WI38 (cell line): Measurements from ENCODE around the gene ERN2.

Experiments used
- H3K4me3 ChIP-seq: 2 replicates; pipeline ENCODE4 v1.5.1; 2011; ENCODE audit warnings: low read depth, mild to moderate bottlenecking, control low read depth, low read length
- TF ChIP-seq, protein P1 (sequence below): IDR thresholded peaks from 2 replicates; pipeline ENCODE4 v1.5.1; 2012; ENCODE audit warnings: low read depth, mild to moderate bottlenecking, control low read depth, low read length

The ERN2 gene

DNA sequence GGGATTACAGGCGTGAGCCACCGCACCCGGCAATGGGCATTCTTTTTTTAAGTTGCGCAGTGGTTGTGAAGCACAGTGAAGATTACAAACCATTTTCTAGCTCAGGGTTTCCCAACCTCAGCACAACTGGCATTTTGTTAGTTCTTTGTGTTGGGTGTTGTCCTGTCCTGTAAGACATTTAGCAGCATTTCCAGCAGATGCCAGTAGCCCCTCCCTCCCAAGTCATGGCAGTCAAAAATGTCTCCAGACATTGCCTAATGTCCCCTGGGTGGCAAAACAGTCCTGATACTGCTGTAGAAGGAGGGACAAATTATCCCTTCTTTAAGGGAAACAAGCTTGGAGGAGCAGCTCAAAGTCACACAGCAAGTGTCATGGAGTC, 18.8 kb downstream of the ERN2 start:
- TF ChIP-seq, protein P1, sequence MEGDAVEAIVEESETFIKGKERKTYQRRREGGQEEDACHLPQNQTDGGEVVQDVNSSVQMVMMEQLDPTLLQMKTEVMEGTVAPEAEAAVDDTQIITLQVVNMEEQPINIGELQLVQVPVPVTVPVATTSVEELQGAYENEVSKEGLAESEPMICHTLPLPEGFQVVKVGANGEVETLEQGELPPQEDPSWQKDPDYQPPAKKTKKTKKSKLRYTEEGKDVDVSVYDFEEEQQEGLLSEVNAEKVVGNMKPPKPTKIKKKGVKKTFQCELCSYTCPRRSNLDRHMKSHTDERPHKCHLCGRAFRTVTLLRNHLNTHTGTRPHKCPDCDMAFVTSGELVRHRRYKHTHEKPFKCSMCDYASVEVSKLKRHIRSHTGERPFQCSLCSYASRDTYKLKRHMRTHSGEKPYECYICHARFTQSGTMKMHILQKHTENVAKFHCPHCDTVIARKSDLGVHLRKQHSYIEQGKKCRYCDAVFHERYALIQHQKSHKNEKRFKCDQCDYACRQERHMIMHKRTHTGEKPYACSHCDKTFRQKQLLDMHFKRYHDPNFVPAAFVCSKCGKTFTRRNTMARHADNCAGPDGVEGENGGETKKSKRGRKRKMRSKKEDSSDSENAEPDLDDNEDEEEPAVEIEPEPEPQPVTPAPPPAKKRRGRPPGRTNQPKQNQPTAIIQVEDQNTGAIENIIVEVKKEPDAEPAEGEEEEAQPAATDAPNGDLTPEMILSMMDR = no peak
- H3K4me3 ChIP-seq = no peak overlapping the region

DNA sequence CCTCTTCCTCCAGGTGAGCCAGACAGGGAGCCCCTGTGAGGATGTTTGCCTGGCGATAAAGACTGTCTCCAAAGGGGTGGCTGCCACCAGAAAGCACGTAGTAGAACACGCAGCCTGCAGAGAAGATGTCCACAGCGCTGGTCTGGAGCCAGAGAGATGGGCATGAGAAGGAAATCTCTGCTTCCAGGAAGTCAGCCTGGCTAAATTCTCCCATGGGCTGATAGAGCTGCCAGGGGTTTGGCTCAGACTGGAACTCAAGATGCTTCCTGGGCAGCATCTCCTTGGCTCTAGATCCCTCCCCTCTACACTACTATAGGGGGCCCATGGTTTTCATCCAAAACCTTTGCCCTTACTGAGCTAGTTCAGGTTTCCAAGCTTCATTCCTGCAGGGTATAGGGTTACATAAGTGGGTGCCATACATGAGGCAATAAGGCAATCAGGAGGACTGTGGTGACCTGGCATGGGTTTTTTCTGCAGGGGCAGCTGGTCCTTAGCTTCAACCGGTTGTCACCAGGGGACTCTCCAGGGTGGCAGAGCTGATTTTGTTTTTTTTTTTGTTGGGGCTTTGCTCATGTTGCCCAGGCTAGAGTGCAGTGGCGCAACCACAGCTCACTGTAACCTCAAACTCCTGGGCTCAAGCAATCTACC, 20.7 kb downstream of the ERN2 start:
- TF ChIP-seq, protein P1 = no peak
- H3K4me3 ChIP-seq = no peak overlapping the region

DNA sequence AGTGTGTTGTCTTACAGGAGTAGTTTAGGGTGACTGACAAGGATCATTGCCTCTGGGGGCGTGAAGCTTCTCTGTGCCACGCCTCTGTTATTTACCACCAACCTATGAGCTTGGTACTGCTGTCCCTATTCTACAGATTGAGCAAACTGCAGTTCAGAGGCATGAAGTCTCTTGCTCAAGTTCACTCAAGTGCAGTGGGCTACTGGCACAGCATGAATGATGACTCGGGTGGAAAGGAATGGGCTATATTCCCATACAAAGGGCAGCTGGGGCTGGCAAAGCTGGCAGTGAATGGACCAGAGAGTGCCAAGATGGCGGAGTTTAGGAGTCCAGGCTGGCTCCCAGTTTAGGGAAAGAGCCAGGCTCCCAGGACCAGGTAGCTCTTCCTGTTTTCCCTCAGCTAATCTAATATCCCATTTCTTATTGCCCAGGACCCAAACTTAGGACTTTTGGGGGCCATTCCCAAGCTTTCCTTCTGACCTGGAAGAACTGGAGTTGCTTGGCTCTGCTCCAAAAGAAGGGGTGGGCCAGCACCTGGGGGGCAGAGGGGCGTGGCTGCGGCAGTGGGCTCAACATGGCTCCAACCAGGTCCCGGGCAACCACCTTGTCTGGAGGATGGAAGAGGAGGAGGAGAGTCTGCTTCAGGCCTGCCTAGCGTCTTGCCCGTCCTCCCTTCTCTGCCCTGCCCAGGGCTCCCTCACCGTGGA, 21.4 kb downstream of the ERN2 start:
- no peak overlapping the region for H3K4me3 ChIP-seq
- TF ChIP-seq, protein P1 = no peak

DNA sequence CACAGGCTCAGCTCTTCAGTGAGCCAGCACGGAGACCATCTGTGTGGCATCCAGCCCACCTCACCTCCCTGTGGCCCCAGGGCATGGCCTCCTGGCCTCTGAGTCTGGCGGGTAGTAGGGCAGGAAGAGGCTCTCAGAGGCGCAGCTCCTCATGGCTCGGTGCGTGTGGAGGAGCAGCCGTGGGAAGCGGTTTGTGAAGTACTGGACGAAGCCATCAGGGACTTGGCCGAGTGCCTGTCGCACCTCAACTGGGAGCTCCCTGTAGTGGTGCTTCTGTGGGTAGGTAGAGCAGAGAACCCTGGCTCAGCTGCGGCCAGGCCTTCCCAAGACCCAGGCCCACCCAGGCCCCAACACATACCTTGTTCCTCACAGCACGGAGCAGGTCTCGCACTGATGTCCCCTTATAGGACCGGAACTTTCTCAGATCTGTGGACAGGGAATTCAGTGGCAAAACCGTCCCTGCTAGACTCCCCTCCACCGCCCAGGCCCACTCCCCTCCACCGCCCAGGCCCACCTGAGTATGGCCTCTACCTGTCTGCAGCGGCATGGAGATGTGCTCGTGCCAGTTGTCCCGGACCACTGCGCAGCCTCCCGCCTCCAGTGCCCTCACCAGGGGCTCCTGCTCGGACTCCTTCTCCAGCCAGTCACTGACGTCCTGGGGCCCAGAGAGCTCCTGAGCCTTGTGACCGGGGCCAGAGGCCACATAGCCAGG, 22.1 kb downstream of the ERN2 start:
- H3K4me3 ChIP-seq = no peak overlapping the region
- TF ChIP-seq, protein P1 = no peak

DNA sequence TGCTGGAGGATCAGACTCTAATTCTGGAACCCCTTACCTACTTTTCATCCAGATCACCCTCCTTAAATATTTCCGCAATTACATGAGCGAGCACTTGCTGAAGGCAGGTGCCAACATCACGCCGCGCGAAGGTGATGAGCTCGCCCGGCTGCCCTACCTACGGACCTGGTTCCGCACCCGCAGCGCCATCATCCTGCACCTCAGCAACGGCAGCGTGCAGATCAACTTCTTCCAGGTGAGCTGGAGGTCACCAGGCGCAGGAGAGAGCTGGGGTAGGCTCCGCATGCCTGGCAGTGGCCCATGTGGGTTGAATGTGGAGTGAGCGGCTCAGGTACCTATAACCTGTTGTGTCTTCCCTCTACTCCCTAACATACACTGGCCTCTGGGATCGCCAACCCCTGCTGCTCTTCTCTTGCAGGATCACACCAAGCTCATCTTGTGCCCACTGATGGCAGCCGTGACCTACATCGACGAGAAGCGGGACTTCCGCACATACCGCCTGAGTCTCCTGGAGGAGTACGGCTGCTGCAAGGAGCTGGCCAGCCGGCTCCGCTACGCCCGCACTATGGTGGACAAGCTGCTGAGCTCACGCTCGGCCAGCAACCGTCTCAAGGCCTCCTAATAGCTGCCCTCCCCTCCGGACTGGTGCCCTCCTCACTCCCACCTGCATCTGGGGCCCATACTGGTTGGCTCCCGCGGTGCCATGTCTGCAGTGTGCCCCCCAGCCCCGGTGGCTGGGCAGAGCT, 23.4 kb downstream of the ERN2 start:
- TF ChIP-seq, protein P1 = no peak
- H3K4me3 ChIP-seq = no peak overlapping the region

DNA sequence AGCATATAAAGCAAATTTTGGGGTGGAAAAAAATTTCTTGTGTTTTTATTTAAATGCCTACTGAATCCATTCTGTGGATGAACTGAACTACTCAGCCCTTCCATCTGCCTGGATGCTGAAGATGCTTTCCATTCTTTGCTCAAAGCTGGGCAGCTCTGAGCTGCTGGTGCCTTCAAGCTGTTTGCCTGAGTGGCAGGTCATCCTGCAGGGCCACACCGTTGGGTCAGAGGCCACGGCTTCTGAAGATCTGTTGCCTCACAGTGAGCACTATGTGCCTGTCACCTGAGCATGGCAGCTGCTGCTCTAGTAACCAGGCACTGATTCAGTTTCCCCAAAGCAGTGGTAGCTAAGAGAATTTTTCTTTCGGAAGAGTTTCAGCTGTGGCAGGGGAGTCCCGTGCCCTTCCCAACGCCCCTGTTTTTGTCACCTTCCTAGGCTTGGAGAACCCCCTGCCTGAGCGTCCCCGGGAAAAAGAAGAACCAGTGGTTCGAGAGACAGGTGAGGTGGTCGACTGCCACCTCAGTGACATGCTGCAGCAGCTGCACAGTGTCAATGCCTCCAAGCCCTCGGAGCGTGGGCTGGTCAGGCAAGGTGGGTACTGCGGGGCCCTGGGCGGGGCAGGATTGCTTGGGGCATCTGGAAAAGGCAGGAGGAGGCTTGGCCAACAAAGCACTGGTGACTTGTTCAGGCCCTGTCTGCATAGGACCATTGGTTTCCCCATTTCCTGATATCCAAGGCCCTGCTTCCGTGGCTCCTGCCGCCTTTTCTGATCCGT, 25.8 kb downstream of the ERN2 start:
- TF ChIP-seq, protein P1 = no peak
- no peak overlapping the region for H3K4me3 ChIP-seq
